ENCODE measurements around the gene OR52E4.

The OR52E4 gene

GRCh38 chr11:5929571-5930368 is 49.3 kb downstream of the OR52E4 start:
- no peak for DNase-seq

- DNase-seq: no peak
These were observed 50.2 kb downstream of the OR52E4 start for GRCh38 chr11:5930614-5931013.

DNA sequence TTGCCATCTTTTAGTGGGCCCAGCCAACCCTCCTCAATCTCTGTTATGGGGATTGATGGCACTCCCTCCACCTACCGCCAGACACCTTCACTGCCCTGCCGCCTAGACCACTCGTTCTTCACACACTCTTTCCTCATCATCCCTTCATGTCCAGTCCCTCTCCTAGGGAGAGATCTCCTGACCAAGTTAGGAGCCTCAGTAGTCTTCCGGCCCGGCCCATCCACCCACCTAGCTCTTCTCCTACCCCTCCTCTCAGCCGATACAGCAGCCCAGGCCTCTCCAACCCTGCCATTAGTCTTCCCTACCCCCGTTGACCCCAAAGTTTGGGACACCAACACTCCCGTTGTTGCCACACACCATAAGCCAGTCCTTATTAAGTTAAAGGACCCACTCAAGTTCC is 50.6 kb downstream of the OR52E4 start:
- no peak for DNase-seq

DNA sequence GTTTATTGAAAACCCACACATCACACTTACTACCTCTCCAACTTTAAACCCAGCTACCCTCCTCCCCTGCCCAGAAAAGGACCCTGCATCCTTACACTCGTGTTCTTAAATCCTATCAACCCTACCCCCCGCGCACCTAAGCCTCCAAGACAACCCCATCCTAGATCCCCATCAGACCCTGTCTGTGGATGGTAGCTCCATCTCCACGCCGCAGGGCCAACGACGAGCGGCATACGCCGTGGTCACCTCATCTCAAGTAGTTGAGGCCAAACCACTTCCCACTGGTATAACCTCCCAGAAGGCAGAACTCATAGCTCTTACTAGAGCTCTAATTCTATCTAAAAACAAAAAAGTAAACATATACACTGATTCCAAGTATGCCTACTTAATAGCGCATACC is 52.2 kb downstream of the OR52E4 start:
- DNase-seq: no peak

DNA sequence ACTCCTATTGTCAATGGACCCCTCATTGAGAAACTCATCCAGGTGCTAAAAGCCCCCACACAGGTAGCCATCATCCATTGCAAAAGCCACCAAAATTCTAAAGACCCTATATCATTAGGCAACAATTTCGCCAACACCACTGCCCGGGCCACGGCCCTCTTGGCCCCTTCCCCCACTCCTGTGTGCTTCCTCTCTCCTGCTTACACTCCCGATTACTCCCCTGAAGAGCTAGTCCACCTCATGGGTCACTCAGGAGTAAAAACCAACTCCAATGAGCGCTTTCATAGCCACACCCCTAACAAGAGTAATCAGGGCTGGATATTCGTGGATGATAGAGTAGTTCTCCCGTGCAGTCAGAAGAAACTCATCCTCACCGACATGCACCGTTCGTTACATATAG is 52.7 kb downstream of the OR52E4 start:
- no peak for DNase-seq

All from 8988T (cell line).